Dermis microvascular lymphatic vessel endothelial cell (primary cell): Measurements from ENCODE around the gene CALR3. TPM values are rescaled to one million over a fixed set of nuclear protein-coding genes. Genes with fewer than 3 reads are reported as not detected.
"Not testable (repeated sequence)": the region's sequence is repeated elsewhere in the genome, so short reads cannot be mapped to it uniquely, and the experiment has no call there.

Experiments used
- DNase-seq, 2 donors: peaks; one replicate each; pipeline versions ENCODE4 v3.0.0 to v3.0.0-alpha.2; 2010; ENCODE audit warnings: low read depth in 2 of 2
- total RNA-seq: library from RNA; depleted of rRNA; stranded (reverse); fragments of >200 nt; gene quantifications from 2 replicates; pipeline ENCODE4 v1.2.1, GENCODE V29; 2014

The CALR3 gene, protein sequence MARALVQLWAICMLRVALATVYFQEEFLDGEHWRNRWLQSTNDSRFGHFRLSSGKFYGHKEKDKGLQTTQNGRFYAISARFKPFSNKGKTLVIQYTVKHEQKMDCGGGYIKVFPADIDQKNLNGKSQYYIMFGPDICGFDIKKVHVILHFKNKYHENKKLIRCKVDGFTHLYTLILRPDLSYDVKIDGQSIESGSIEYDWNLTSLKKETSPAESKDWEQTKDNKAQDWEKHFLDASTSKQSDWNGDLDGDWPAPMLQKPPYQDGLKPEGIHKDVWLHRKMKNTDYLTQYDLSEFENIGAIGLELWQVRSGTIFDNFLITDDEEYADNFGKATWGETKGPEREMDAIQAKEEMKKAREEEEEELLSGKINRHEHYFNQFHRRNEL
- total RNA-seq: not detected in 2 replicates

DNA sequence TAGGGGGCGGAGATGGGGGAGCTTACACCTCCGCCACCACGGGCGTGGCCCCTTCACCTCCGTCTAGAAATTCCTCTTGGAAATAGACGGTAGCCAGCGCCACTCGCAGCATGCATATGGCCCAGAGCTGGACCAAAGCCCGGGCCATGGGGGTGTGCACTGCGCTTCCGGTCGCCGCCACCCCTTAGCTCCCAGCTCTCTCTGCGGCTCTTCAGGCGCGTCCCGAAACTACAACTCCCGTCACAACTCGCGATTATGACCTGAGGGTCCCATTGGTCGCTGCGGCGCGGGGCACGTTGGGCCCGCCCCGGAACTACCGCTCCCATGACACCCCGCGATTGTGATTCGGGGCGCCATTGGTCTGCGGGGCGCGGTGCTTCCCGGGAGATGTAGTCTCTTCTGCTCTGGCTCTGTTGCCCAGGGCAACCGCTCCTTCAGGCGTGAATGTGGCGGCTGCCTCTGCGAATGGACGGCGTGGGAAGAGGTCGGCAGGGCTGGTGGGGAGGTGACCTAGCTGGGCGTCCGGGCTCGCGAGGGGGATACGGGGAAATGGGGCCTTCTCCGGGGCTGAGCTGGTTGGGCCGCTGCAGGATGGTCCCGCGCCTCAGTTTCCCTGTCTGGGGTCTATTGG lies at the start of gene CALR3, which contains the start of gene C19orf44:
CALR3 (minus strand) TSS at position 186 of the 631 bp plus-strand sequence; CDS start at position 148, 38 bp downstream.
C19orf44 (plus strand) TSS at position 413 of the 631 bp plus-strand sequence. CDS start 4,399 bp downstream, outside the sequence.
- DNase-seq: peak; percentile 92 to 99

DNA sequence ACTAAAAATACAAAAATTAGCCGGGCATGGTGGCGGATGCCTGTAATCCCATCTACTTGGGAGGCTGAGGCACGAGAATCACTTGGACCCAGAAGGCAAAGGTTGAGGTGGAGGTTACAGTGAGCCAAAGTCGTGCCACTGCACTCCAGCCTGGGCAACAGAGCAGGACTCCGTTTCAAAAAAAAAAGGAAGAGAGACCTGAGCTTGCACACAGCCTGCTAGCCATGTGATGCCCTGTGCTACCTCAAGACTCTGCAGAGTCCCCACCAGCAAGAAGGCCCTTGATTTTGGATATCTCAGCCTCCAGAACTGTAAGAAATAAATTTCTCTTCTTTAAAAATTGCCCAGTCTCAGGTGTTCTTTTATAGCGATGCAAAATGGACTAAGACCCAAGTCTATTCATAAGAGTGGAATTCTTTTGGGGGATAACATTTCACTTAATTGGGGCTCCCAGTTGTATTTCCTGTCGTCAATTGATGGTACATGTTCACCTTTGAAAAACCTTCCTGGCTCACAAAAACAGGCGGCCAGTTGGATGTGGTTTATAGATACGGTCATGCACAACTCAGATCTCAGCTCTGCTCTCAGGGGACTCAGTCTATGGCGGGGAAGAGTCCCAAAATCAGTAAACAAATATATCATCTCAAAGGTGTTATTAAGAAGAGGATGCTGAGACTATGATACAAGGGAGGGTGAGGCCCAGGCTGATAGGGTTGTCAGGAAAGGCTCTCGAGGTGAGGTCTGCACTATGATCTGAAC lies 48.7 kb upstream of the CALR3 start:
- DNase-seq: no peak

DNA sequence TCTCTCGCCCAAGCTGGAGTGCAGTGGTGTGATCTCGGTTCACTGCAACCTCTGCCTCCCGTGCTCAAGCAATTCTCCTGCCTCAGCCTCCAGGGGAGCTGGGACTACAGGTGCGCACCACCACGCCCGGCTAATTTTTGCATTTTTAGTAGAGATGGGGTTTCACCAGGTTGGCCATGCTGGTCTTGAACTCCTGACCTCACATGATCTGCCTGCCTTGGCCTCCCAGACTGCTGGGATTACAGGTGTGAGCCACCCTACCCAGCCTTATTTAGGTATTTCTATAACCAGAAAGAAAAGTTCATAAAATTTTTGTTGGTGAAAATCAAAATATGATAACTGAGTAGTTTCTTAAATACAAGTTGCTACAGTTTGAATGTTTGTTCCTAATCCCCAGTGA lies 47.8 kb upstream of the CALR3 start:
- not testable (repeated sequence) for DNase-seq

DNA sequence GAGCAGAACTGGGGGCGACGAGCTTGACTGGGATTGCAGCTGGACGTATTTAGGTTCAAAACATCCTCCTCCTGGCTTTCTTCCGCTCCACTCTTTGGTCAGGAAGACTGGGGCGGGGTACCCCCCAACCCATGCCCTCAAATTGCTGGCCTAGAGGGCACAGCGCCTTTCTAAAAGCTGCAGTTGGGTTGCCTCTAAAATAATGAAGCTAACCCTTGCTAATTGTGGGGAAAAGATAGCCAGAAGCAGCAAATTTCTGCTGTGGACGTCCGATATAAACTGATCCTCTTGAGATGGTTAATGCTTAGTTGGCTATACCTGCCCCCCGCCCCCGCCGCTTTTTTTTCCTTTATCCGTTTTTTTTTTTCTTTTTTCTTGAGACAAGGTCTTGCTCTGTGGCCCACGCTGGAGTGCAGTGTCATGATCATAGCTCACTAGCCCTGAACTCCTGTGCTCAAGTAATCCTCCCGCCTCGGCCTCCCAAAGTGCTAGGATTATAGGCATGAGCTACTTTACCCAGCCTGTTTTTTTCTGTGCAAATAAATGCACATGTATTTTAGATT lies 47.0 kb upstream of the CALR3 start:
- DNase-seq: no peak

DNA sequence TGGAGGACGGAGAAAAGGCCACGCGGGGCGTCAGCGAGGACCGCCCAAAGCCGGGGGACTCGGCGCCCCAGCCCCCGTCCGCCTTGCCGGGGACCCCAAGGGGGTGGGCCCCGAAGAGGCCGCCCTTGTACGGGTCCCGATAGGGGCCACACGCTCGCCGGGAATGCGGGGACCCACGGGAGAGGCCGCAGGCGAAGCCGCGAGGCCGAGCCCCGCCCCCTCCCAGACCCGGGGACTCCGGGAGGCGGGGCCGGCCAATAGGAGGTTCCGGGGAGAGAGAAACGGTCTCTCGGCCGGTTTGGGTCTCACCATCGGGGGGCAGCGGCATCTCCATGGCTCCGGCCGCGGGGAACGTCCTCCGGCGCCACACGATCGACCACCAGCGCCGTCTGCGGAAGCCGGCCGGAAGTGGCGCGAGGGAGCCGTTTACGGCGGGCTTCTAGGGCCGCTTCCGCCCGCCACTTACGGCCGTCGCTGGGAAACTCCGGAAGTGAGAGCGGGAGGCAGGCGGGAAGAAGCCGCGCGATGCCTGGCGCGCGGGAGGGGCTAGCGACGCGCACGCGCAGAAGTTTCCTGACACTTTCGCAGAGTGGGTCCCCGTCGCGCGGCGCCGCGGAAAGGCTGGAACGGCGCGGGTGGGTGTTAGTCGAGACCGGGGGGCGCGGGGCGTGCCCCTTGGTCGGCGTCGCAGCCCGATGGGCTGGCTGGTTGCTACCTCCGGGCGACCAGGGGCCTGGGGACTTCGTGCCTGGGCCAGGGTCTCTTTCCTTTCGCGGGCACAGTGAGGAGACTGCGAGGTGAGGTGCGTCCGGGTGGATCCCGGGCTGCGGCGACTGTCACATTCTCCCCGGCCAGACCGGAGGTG lies 46.3 kb upstream of the CALR3 start, which contains the start of gene CHERP:
CHERP (minus strand) TSS at position 393 of the 865 bp plus-strand sequence; CDS start at position 334, 59 bp downstream.
- DNase-seq: peak; percentile 85 to 94

DNA sequence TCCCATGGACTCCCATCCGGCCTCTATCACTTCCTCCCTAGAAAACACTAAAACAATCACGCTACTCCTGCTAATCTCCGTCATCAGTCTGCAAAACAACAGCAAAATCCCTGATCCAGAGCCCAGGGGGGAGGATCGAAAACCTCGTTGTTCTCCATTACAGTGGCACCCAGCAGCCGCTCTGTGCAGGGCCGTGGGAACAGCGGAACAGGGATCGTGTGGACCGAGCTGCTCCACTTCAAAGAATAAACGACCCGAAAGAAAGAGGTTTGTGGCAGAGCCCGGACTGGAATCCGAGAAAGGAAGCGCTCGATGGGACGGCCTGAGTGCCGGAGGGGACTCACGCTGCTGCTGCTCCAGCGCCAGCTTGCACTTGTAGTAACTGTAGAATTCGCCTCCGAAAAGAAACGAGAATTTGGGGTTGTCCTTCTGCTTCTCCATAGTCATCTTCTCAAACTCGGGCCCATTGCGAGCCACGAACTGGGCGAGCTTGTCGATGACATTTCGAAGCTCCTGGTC lies 45.6 kb upstream of the CALR3 start:
- peak; percentile 29 to 68 for DNase-seq

DNA sequence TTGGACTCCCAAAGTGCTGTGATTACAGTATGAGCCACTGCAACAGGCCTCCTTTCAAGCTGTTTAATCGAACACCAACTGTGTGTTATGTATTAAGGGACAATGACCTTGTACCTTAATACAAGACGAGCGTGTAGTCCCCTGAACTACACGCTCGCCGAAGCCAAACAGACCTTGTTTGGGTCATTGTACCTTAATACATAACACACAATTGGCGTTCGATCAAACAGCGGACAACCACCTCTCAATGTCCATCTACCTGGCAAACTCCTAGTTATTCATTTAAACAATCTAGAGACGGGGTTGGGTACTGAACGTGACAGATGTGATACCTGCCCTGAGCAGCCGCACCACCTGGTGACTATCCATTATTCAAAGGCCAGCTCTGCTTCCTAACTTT lies 45.0 kb upstream of the CALR3 start:
- DNase-seq: no peak

DNA sequence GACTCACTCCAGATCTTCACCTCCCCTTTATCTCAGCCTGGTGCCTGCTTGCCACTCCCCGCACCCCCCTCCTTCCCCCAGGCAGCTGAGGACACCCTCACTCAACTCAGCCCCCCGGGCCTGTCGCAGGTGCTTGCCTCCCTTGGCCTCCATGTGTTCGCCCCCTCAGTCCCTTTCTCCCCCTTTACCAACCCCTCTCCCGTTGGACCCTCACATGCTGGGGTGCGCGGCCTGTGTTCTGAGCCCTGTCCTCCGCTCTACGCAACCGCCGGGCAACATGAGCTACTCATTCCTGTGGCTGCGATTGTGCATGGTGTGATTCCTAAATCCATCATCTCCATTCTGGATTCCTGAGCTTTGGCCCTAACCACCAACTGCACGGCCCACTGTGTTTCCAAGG lies 41.1 kb upstream of the CALR3 start:
- no peak for DNase-seq

DNA sequence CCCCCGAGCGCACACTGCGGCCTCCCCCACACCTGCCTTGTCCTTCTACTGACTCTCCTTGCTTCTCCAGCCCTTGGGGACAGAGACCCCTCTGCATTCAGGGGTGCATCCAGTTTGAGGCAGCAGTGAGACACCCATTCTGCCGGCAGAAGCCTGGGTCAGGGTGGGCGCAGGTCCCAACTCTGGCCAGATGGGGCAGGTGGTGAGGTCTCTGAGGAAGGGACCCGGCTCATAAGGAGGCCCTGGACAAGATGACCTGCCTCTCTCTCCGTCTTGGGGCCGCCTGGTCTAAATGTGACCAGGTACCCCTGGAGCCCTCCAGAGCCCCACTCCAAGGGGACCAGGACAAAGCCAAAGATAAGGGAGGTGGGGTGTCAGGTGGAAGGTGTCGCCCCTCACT lies 40.2 kb upstream of the CALR3 start:
- no peak for DNase-seq

DNA sequence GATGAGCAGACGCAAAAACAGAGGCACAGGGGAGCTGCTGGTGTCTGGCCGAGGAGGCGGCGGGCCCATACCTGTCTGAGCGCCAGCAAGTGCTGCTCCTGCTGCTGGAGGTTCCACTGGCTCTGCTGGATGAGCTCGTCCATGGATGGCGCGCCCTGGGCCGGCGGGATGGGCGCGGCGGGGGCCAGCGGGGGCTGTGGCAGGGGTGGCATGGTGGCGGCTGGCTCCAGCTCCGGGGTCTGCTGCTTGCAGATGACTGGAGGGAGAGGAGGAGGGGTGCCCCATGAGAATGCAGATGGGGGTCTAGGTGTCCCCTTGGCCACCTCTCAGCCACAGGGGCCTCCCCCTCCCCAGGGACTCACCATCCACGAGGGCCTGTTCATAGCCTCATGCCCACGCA lies 39.4 kb upstream of the CALR3 start:
- DNase-seq: no peak

DNA sequence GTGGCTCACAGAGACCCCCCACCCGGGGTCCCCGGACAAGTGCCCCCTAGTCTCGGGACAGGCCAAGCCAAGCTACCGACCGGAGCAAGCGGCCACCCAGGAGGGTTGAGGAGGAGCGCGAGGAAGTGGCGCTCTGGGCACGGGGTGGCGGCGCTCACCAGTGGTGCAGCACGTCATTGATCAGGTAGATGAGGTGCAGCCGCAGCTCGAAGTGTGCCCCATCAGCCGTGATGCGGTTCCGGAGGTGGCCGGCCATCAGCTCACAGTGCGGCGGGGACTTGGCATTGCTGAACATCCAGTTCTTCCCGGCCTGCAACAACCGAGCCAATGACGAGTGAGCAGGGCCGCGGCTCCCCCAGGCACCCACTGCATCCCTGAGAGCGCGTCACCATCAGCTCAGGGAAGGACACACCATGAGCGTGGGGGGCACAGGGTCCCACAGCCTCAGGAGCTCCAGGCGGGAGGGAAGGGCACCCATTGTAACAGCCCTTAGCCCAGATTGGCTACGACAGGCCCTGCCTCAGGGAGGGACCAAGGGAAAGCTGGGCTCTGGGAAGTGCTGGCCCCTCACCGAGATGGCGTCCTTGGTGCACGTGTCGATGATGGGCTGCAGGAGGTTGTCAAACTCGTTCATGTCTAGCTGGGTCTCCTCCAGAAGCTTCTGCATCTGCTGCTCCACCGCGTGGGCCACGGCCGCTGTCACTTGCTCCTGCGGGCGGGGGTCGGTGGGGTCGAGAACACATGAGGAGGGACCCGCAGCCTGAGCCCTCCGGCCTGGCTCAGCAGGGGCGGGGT lies 36.7 kb upstream of the CALR3 start:
- no peak for DNase-seq

DNA sequence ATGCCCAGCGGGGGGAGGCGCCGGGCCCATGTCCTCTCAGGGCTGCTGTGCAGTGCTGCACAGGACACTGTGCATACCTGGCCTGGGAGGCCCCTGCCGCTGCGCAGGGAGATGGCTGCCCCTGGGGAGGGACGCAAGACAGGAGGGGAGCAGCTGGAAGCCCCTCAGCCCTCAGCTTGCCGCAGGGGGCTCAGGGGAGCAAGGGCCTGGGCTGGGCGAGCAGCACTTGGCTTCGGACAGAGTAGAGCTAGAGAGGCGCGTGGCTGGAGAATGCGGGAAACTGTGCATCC lies 35.4 kb upstream of the CALR3 start:
- no peak for DNase-seq

DNA sequence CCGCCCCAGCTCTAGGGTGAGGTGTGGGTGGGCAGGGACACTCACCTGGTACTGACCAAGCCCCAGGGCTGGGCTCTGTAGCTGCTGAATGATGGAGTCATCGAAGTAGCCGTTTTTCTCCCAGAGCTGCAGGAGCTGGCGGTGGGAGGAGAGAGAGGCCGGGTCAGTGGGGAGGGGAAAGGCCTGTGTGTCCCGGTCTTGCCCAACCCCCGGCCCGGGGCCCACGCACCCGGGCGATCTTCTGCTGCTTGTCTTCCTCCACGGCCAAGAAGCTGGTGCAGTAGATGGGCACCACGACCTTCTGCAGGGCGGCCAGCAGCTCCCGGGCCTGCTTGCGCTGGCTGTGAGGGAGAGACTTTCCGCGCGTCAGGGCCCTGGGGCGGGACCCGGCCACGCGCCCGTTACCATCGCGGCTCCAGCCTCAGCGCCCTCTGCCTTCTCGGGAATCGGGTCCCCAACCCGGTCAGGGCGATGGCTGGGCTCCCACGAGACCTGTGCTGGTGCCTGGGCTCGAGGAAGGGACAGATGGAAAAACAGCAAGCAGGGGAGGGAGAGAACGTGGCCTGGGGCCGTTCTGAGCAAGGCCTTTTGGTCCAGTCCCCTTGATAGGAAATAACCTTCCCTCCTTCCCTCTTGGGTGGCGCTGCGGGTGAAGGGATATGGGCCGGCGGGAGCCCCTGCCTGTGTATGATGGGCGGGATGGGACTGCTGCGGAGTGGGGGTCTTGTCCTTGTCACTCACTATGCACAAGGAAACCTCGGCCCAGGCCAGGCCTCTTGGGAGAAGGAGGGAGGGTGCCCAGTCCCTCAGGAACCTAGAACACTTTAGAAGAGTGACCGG lies 34.8 kb upstream of the CALR3 start:
- no peak for DNase-seq

DNA sequence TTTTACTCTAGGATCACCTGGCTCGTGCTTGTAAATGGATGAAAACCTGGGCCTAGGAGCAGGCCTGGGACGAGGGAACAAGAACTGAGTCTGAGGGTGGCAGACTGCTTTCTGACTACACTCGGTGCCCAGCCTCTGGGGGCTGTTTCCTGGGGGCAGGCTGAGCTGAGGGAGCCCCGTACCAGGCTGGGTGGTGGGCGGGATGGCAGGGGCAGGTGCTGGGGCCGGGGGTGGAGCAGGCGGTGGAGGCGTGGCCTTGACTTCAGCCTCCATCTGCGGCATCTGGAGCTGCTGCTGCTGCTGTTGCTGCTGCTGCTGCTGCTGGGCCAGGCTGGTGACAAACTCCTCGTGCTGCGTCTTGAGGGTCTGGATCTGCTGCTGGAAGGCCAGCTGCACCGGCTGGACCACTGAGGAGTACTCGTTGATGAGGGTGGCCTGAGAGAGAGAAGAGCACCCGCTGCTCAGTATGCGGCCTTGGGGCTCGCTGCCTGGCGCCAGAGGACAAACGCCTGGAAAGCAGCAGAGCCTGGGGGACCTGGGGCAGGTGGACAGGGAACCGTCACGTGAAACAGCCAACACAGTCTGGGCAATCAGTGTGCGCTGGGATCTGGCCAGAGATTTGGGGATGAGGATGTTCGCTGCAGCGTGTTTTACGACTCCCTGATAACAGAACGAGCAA lies 33.6 kb upstream of the CALR3 start:
- DNase-seq: no peak

DNA sequence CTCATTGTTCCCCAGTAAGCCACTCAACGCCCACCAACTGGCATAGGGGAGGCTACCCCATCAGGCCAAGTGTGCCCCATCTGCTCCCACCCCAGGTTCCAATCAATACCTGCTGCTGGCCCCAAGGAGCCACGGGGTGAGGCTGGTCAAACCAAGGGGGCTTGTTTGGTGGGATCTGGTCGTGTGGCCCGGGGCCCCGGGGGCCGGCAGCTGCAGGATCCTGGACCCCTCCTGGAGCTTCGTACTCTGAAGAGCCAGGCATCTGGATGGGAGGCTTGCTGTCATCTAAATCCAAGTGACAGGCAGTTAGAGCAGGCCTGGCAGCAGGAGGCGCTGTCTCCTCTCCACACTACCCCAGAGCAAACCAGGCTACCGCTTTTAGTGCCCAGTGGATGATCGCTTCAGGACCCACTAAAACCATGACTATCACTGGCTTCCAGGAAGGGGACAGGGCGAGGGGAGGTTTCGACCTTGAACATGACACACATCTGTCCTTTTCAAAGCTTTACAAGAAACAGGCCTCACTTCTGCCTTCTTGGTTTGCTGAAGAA lies 32.1 kb upstream of the CALR3 start:
- DNase-seq: peak; percentile 16 to 49

DNA sequence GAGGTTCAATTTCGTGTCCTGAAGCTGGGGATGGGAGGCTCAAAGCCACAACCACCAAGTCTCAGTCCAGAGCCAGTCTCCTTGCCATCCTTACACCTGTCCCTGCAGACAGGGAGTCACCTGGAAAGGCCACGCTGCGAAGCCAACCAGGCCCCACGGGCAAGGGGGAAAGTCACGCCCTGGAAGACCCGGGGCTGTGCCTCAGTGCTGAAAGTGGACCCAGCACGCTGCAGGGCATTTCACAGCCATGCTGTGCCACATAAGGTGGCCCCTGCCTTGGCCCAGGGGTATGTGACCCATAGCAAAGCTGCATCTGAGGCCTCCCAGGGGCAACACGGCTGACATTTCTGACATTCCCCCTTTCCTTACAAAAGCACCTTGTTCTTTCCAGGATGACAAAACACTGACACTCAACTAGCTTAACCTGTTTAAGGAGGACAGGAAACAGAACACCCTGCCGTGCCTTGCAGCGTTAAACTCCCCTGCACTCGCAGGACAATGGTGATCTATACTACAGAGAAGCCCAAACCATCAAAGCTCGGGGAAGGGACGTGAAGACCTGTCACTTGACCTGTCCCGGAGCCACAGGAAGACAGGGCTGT lies 31.5 kb upstream of the CALR3 start:
- DNase-seq: no peak

DNA sequence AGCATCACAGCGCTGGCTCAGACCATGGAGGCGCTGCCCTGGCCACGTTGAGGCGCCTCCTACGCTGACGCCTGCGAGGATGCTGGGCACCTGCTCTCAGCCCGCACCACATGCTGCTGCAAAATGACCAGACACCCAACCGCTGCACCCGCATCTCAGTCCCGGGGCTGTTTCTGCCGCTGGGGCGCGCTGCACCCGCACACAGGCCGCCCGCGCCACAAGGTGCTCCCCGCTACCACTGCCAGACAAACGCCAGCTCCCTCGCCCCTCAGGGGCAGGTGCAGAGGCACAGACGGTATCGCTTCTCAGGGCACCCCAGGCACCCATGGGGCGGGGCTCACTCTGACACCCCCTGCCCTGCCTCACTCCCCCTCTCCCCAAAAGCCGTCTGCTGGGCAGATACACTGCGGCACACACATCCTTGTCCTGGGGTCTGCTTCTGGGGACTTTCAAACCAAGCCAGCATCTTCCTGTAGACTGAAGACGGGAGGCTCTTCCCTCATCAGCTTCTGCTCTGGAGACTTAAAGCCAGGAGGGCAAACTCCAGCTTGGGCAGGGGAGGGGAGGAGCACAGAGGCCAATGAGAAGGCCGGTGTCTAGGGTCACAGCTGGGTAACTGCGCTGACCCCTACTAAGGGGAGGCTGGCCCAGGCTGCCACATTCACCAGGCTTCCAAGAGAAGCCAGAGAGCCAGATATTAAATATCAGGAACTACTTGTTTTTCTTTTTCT lies 29.9 kb upstream of the CALR3 start:
- DNase-seq: no peak
